Gastroesophageal sphincter (tissue), 4 donors: ENCODE data around the gene AGAP2. TPM values are rescaled to one million over a fixed set of nuclear protein-coding genes. Genes with fewer than 3 reads are reported as not detected.
A peak's percentile ranks its signal among the peaks of the same experiment; 100 is the strongest.

Source experiments
- ATAC-seq: fragments of 150-250 bp; one replicate; pipeline ENCODE4 v1.9.1; 2016; ENCODE audit warnings: mild to moderate bottlenecking, moderate library complexity
- H3K27ac ChIP-seq, 4 donors: fragments of 200-600 bp; sonication (generic) in 3 of 4; 1 replicate in 3 of 4; 2 replicates in 1 of 4; pipeline ENCODE4 v1.5.1; 2016 to 2019
- H3K27me3 ChIP-seq: fragments of 200-600 bp; sonication (generic); one replicate; pipeline ENCODE4 v1.5.1; 2019
- H3K36me3 ChIP-seq, 2 donors: fragments of 200-600 bp; sonication (generic); one replicate each; pipeline ENCODE4 v1.5.1; 2019; ENCODE audit warnings: control low read depth in 1 of 2
- H3K4me1 ChIP-seq, 3 donors: fragments of 200-600 bp; sonication (generic); 1 replicate in 2 of 3; 2 replicates in 1 of 3; pipeline ENCODE4 v1.5.1; 2016 to 2019; ENCODE audit warnings: control low read depth in 2 of 3
- H3K4me3 ChIP-seq, 2 donors: fragments of 200-600 bp; sonication (generic); one replicate each; pipeline ENCODE4 v1.5.1; 2019; ENCODE audit warnings: mild to moderate bottlenecking in 1 of 2, moderate library complexity in 1 of 2
- H3K9me3 ChIP-seq, 3 donors: fragments of 200-600 bp; sonication (generic); one replicate each; pipeline ENCODE4 v1.5.1; 2017 to 2019; ENCODE audit warnings: control low read depth in 2 of 3
- EP300 ChIP-seq: sonication (generic); formaldehyde crosslinking; IDR thresholded peaks from one replicate; pipeline ENCODE4 v1.6.1; 2017; ENCODE audit warnings: antibody characterized with exemption, mild to moderate bottlenecking
- POLR2A ChIP-seq, 2 donors: fragments of 450-650 bp; IDR thresholded peaks; one replicate each; pipeline ENCODE4 v1.6.1; 2017; ENCODE audit warnings: antibody characterized with exemption in 2 of 2, mild to moderate bottlenecking in 2 of 2, moderate library complexity in 1 of 2
- POLR2AphosphoS5 ChIP-seq: sonication (generic); formaldehyde crosslinking; IDR thresholded peaks from one replicate; pipeline ENCODE4 v1.6.1; 2017; ENCODE audit warnings: antibody characterized with exemption
- WGBS, 2 donors: methylation state at CpG; one replicate each; pipeline ENCODE4 v1.1.5; 2018; ENCODE audit warnings: low coverage in 1 of 2; 5-methylcytosine and 5-hydroxymethylcytosine counted together
- total RNA-seq, 4 donors: library from RNA; depleted of rRNA; stranded (reverse); fragments of >200 nt; gene quantifications; one replicate each; pipeline ENCODE4 v1.1.0, GENCODE V29; 2016
- TF ChIP-seq, protein P1 (sequence below), 4 experiments: fragments of 200-600 bp in 2 of 4; fragments of 450-650 bp in 2 of 4; sonication (generic) in 1 of 4; IDR thresholded peaks; one replicate each; pipeline ENCODE4 v1.5.1; 2017 to 2019; ENCODE audit warnings: antibody characterized with exemption in 4 of 4, mild to moderate bottlenecking in 2 of 4, moderate library complexity in 2 of 4

The AGAP2 gene
- total RNA-seq, 4 donors from 2014 or later: 1.6 to 4.2 (median 3.3) TPM

DNA sequence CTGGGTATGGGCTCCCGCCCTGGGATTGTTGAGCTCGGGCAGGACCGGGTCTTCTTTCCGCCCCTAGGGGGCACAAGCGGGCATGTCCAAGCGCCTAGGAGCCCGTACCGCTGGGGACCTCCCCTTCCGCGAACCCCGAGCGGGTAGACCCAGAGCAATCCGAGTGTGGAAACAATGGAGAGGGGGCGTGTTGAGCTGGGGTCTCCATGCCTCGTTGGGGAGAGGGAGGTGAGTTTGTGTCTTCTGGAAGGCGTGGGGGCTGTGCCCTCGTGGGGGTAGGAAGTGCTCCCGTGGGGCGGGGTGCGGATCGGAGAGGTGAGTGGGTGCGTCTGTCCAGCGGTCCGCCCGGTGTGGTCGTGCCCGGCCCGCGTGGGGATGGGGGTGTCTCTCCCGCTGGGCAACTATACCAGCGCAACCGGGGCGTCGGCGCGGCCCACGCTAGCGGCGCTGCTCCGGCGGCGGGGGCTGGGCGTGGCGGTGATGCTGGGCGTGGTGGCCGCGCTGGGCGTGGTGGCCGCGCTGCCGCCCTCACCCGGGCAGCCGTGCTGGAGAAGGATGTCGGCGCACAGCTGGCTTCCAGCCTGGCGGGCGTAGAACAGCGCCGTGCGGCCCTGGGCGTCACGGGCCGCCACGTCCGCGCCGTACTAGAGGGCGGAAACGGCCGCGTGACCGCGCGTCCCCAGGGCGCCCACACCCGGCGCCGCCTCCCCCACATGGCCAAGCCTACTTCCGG, 12.2 kb downstream of the AGAP2 start:
- H3K4me3 ChIP-seq: peak overlapping the region; percentile 12 to 74
- TF ChIP-seq POLR2AphosphoS5: no peak
- TF ChIP-seq, protein P1, sequence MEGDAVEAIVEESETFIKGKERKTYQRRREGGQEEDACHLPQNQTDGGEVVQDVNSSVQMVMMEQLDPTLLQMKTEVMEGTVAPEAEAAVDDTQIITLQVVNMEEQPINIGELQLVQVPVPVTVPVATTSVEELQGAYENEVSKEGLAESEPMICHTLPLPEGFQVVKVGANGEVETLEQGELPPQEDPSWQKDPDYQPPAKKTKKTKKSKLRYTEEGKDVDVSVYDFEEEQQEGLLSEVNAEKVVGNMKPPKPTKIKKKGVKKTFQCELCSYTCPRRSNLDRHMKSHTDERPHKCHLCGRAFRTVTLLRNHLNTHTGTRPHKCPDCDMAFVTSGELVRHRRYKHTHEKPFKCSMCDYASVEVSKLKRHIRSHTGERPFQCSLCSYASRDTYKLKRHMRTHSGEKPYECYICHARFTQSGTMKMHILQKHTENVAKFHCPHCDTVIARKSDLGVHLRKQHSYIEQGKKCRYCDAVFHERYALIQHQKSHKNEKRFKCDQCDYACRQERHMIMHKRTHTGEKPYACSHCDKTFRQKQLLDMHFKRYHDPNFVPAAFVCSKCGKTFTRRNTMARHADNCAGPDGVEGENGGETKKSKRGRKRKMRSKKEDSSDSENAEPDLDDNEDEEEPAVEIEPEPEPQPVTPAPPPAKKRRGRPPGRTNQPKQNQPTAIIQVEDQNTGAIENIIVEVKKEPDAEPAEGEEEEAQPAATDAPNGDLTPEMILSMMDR (IDR thresholded peaks at IDR 0.05): peak in 3 of 4 experiments; percentile 45 to 76 (median 58)
- H3K4me1 ChIP-seq: peaks cover 0 to 28% (median 4%) of the 10 kb centered on the region in 3 donors
- H3K36me3 ChIP-seq: peaks cover 0 to 9% of the 10 kb centered on the region in 2 donors
- no CpG with 5 or more reads among the region's 79 CpGs for WGBS, 2 donors
- ATAC-seq: peak; percentile 82
- no peaks in the 10 kb centered on the region for H3K9me3 ChIP-seq
- peaks cover 62% of the 10 kb centered on the region for H3K27me3 ChIP-seq
- H3K27ac ChIP-seq: peak overlapping the region in 3 of 4 donors; percentile 54 to 74 (median 64)

DNA sequence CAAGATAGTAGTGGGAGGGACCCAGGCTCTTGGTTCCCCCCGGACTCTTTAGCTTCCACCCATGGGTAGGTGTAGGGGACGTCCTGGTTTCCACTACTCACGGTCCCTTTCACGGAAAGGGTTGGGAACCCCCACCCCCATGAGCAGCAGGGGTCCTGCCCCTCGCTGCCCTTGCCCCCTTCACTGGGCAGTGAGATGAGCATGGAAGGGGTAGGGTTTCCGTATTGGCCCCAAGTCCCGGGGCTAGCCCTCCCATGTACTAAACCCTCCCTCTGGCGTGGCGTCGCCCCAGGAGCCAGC, 12.7 kb downstream of the AGAP2 start:
- Histone ChIP-seq H3K4me1 (peaks cover 0 to 28% (median 4%) of the 10 kb centered on the region in 3 donors), H3K27me3 (peaks cover 57% of the 10 kb centered on the region)

DNA sequence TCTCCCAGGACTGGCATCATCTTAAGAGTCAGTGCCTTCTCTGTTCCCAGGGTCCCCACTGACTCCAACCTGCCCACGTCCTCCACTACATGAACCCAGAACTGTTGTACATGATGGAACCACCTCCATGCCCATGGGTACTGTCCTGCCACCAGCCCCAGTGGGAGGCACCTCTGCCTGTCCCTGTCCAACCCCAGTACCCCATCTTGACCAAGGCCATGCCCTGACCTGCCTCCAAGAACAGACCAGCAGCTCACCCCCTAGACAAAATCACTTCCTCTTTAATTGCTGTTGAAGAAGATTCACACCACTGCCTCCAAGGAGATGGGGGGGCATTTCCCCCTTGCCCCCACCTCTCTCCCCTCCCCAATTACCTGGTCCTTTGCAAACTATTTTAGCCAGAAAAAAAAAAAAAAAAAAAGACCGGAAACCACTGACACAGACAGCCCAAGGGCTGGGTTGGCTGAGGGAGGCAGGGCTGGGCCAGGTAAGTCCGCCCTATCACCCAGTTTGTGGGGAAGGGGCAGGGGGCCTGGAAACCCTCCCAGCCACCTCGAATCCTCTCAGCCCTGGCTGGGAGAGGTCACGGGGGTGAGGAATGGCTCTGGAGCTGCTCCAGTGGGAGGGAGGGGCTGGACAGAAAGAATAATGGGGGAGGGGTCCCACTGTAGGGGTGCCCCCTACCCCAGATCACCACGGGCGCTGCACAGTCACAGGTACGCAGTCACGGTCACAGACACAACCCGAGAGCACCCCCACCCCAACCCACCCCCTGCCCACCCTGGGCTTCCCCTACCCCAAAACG, 13.4 kb downstream of the AGAP2 start:
- 41 to 47% methylated on average over 2 to 4 of the region's 11 CpGs for WGBS, 2 donors
- H3K4me1 ChIP-seq: peaks cover 0 to 28% (median 4%) of the 10 kb centered on the region in 3 donors
- H3K27ac ChIP-seq: no peak overlapping the region
- no peak overlapping the region for H3K4me3 ChIP-seq
- no peaks in the 10 kb centered on the region for H3K9me3 ChIP-seq
- TF ChIP-seq POLR2AphosphoS5 (no peak), POLR2A (IDR thresholded peaks at IDR 0.05) (no peak), EP300 (no peak)
- TF ChIP-seq, protein P1 (IDR thresholded peaks at IDR 0.05): no peak
- peaks cover 50% of the 10 kb centered on the region for H3K27me3 ChIP-seq
- no peak for ATAC-seq
- peaks cover 0 to 21% of the 10 kb centered on the region in 2 donors for H3K36me3 ChIP-seq

More for the DNA sequence above, 12.7 kb downstream of the AGAP2 start:
- WGBS, 2 donors: no CpG with 5 or more reads among the region's 10 CpGs
- Histone ChIP-seq H3K4me3 (peak overlapping the region in 1 of 2 donors; percentile 74), H3K36me3 (peaks cover 0 to 14% of the 10 kb centered on the region in 2 donors), H3K9me3 (no peaks in the 10 kb centered on the region), H3K27ac (peak overlapping the region in 1 of 4 donors; percentile 74)
- no peak for ATAC-seq
- TF ChIP-seq POLR2A (IDR thresholded peaks at IDR 0.05): no peak

DNA sequence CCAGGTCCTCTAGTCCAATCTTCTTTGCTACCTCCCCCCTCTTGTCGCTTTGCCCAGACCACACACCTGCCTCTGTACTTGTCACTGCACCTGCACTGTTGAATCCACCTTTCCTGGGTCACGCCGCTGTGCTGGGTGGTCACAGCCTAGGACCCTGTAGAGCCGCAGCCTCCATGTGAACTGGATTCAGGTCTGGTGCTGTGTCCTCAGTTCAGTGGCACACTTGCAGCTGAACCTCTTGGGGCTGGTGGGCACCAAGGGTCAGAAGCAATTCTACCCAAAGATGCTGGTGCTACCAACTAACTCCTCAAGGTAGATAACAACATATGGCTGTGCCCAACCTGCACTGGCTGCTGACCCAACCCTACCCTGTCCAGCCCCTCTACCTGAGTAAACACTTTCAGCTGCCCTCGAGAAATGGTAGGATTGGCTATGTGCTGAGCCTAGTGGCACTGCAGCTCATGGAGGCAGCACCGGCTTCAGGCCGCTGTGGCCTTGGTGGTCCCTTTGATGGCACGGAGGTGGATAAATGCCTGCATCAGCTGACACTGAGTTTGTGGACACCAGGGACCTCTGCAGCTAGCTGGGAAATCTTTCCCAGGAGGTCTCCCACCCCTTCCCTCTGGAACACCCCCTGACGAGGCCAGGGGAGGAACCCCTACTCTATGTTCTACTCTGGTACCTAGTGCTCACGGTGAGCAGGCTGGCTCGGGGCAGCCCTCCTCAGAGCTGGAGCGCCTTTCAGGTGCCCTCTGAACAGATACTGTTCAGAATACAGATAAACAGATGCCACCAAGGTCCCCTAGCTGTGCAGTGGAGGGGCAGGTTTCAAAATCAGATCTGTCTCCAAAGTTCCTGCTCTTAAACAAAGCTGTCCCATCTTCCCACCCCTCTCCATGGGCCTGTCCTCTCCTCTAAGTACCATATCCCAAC, 14.3 kb downstream of the AGAP2 start:
- Histone ChIP-seq H3K36me3 (peaks cover 0 to 29% of the 10 kb centered on the region in 2 donors), H3K9me3 (no peaks in the 10 kb centered on the region), H3K27me3 (peaks cover 42% of the 10 kb centered on the region), H3K4me3 (no peak overlapping the region), H3K4me1 (peaks cover 0 to 28% (median 4%) of the 10 kb centered on the region in 3 donors), H3K27ac (no peak overlapping the region)
- ATAC-seq: no peak
- TF ChIP-seq POLR2A (IDR thresholded peaks at IDR 0.05) (no peak), EP300 (no peak), POLR2AphosphoS5 (no peak)
- TF ChIP-seq, protein P1 (IDR thresholded peaks at IDR 0.05): no peak
- no CpG with 5 or more reads among the region's 12 CpGs for WGBS, 2 donors

DNA sequence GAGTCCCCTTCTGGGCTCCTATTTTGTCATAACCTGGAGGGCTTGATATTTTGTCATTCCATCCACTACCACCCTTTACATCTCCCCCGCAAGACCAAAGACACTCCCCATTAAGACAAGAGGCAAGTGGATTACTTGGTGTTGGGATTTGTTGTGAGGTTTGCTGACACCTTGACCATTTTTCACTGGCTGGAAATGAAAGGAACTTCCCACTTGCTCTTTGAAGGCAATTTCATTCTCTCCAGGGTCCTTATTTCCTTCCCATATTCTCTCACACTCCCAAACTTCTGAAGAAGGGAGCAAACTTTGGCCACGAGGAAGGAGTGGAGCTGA, 14.9 kb downstream of the AGAP2 start:
- TF ChIP-seq, protein P1 (IDR thresholded peaks at IDR 0.05): no peak
- TF ChIP-seq POLR2A (IDR thresholded peaks at IDR 0.05): no peak
- TF ChIP-seq POLR2AphosphoS5: no peak
- no peak for TF ChIP-seq EP300
- no peak overlapping the region for H3K27ac ChIP-seq
- no peak overlapping the region for H3K4me3 ChIP-seq
- peaks cover 0 to 28% (median 4%) of the 10 kb centered on the region in 3 donors for H3K4me1 ChIP-seq
- no peaks in the 10 kb centered on the region for H3K9me3 ChIP-seq
- peaks cover 0 to 36% of the 10 kb centered on the region in 2 donors for H3K36me3 ChIP-seq
- H3K27me3 ChIP-seq: peaks cover 39% of the 10 kb centered on the region
- no peak for ATAC-seq
- 42 to 55% methylated on average over 1 to 2 of the region's 2 CpGs for WGBS, 2 donors
